ENCODE data around the gene RHBG. TPM values are rescaled to one million over a fixed set of nuclear protein-coding genes. Genes with fewer than 3 reads are reported as not detected.

Gene RHBG
- total RNA-seq, 1 donor, result not detected

DNA sequence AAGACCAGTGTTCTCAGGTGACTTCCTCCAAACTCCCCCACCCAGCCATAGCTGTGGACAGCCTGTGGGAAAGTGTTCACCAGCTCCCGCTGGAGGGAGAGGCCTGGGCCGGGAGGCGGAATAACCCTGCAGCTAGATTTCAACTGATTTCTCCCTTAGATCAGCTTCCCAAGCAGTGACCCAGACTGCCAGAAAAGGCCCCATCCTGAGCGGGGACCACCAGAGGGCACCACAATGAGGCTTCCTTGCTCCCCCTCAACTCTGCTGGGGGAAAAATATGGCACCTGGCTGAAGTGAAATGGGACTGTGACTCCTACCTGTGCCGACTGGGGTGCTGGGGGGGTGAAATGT is 50.8 kb downstream of the RHBG start:
- Histone ChIP-seq H3K4me1 (ENCODE audit: insufficient read depth, low read length) (peaks cover 31% of the 10 kb centered on the region), H3K9me3 (ENCODE audit: low read depth, low read length) (no peaks in the 10 kb centered on the region), H3K4me3 (ENCODE audit: low read length) (peak overlapping the region; percentile 31), H3K27me3 (ENCODE audit: insufficient read depth, low read length) (peaks cover 98% of the 10 kb centered on the region)

GRCh38 chr1:156420205-156421061 is 51.4 kb downstream of the RHBG start:
- peak overlapping the region; percentile 31 for H3K4me3 ChIP-seq (ENCODE audit: low read length)
- peaks cover 31% of the 10 kb centered on the region for H3K4me1 ChIP-seq (ENCODE audit: insufficient read depth, low read length)
- no peaks in the 10 kb centered on the region for H3K9me3 ChIP-seq (ENCODE audit: low read depth, low read length)
- H3K27me3 ChIP-seq (ENCODE audit: insufficient read depth, low read length), result peaks cover 99% of the 10 kb centered on the region

- Histone ChIP-seq H3K27me3 (ENCODE audit: insufficient read depth, low read length) (peaks cover 98% of the 10 kb centered on the region), H3K4me1 (ENCODE audit: insufficient read depth, low read length) (peaks cover 31% of the 10 kb centered on the region), H3K9me3 (ENCODE audit: low read depth, low read length) (no peaks in the 10 kb centered on the region), H3K4me3 (ENCODE audit: low read length) (no peak overlapping the region)
Observed at GRCh38 chr1:156421062-156421938, 52.3 kb downstream of the RHBG start.

DNA sequence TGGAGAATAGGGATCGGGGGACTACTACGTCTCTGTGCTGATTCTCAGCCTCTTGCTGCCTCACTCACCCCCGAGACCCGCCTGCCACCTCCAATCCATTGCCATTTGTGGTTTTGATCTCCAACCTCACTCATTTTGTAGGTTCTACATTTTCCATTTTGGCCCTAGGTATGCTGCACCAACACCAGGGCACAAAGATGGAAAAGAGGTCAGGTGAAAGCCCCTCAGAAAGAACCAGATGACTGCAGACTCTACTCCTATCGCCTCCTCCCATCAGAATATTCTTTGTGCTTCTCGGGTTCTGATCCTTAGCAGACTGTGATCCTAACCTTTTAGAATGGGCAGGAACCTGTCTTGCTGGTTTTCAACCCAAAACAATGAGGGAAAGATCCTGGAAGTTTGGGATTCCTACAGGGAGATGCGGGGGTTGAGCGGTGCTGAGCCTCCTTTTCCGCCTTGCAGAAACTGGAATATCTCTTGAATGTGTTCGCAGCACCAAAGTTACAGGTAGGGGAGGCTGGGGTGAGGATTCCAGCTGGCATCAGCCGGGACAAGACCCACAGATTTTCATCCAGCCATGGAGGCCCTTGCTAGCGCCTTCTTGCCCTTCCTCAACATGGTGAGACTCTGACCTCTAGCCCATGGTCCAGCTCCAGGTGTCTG is 53.1 kb downstream of the RHBG start:
- Histone ChIP-seq H3K27me3 (ENCODE audit: insufficient read depth, low read length) (peaks cover 98% of the 10 kb centered on the region), H3K4me3 (ENCODE audit: low read length) (no peak overlapping the region)

DNA sequence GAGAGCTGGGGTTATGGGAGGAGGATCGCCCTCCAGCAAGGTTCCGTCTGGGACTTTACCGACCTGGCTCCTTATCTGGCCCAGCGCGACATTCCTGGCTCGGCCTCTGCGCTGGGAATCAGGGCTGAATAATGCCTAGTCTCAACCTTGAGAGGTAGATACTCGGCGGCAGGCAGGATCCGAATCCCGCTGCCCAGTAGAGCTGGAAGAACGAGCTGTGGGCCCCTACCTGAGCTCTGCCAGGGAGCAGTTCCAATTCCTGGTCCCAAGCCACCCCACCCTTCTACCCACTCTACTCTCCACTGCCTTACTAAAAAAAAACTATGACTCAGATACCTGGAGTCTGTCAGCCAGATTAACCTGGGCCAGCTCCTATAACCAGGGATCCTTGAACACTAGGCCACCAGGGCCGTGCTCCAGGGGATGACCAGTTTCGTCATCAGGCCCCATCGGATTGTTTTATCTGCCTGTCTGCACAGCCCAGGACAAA is 53.6 kb downstream of the RHBG start:
- Histone ChIP-seq H3K27me3 (ENCODE audit: insufficient read depth, low read length) (peaks cover 98% of the 10 kb centered on the region), H3K4me1 (ENCODE audit: insufficient read depth, low read length) (peaks cover 31% of the 10 kb centered on the region), H3K9me3 (ENCODE audit: low read depth, low read length) (no peaks in the 10 kb centered on the region), H3K4me3 (ENCODE audit: low read length) (no peak overlapping the region)

More for the DNA sequence above, 53.1 kb downstream of the RHBG start:
- Histone ChIP-seq H3K4me1 (ENCODE audit: insufficient read depth, low read length) (peaks cover 31% of the 10 kb centered on the region), H3K9me3 (ENCODE audit: low read depth, low read length) (no peaks in the 10 kb centered on the region)

DNA sequence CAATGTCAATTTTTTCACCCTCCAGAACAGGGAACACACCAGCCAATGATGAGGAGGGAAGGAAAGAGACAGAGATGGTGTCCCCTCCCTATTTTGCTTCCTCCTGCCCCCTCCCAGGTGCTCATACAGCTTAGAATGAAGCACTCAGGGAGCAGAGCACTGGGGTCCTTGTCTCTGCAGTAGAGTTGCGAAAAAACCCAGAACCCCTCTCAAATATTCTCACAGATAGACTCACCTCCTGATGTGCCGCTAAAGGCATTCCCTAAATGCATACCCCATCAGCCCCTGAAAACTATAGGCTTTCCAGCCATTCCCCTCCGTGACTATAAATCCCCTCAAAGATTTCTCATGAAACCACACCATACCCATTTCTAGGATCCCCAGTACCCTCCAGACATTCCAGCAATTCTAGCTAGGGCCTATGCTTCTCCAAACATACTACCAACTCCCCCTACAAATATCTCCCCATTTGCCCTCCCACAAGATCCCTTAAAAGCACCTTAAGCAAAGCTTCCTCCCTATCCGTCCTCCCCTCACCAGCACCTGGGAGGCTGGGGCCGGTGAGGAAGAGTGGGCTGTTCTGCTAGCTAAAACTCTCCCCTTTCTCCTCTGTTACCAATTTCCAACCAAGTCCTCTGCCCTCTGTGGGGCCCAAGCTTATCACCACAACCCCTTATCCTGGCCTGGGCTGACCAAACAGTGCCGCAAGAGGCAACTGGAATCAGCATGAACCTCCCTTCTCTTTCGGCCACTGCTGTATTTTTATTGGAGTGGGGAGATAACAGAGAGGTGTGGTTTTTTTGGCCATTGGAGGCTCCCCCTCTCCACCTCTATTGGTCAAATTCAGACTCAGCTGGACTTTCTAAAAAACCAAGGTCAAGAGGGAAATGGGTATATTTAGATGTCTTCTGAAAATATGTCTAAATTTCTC is 54.7 kb downstream of the RHBG start:
- Histone ChIP-seq H3K4me1 (ENCODE audit: insufficient read depth, low read length) (peaks cover 31% of the 10 kb centered on the region), H3K9me3 (ENCODE audit: low read depth, low read length) (no peaks in the 10 kb centered on the region), H3K27me3 (ENCODE audit: insufficient read depth, low read length) (peaks cover 98% of the 10 kb centered on the region), H3K4me3 (ENCODE audit: low read length) (no peak overlapping the region)

DNA sequence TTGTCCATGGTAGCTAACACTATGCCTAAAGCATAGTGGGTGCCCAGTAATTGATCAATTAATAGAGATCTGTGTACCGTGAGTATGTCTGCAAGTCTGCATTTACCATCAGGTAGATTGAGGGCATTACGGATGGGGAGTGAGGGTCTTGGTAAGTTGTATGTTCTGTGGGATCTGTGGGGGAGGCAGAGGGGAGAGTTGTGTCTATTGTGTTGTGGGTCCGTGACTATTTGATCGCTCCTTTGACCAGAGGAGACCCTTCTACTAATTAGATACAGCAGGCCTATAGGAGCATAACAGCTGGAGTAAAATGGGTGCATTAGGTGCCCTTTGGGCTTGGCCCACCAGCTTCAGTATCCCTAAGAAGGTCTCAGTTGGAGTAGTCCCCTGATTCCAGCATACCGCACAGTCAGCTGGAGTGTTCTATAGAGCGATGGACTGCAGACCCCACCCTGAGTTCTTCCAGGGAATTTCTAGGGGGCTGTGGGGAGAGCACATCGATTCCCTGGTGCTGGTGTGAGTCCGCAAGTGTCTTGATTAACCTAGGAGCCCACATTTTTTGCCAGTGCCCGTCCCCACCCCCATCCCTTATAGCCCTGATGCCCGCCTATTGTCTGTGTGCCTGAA is 55.9 kb downstream of the RHBG start:
- H3K4me1 ChIP-seq (ENCODE audit: insufficient read depth, low read length), result peaks cover 25% of the 10 kb centered on the region
- no peaks in the 10 kb centered on the region for H3K9me3 ChIP-seq (ENCODE audit: low read depth, low read length)
- H3K4me3 ChIP-seq (ENCODE audit: low read length), result no peak overlapping the region
- H3K27me3 ChIP-seq (ENCODE audit: insufficient read depth, low read length), result peaks cover 98% of the 10 kb centered on the region

GRCh38 chr1:156425943-156426342 is 56.9 kb downstream of the RHBG start:
- Histone ChIP-seq H3K9me3 (ENCODE audit: low read depth, low read length) (no peaks in the 10 kb centered on the region), H3K4me1 (ENCODE audit: insufficient read depth, low read length) (peaks cover 15% of the 10 kb centered on the region), H3K4me3 (ENCODE audit: low read length) (no peak overlapping the region), H3K27me3 (ENCODE audit: insufficient read depth, low read length) (peaks cover 96% of the 10 kb centered on the region)

- Histone ChIP-seq H3K27me3 (ENCODE audit: insufficient read depth, low read length) (peaks cover 95% of the 10 kb centered on the region), H3K4me3 (ENCODE audit: low read length) (no peak overlapping the region), H3K4me1 (ENCODE audit: insufficient read depth, low read length) (no peaks in the 10 kb centered on the region), H3K9me3 (ENCODE audit: low read depth, low read length) (no peaks in the 10 kb centered on the region)
Observed at GRCh38 chr1:156427957-156428356, 58.9 kb downstream of the RHBG start.

DNA sequence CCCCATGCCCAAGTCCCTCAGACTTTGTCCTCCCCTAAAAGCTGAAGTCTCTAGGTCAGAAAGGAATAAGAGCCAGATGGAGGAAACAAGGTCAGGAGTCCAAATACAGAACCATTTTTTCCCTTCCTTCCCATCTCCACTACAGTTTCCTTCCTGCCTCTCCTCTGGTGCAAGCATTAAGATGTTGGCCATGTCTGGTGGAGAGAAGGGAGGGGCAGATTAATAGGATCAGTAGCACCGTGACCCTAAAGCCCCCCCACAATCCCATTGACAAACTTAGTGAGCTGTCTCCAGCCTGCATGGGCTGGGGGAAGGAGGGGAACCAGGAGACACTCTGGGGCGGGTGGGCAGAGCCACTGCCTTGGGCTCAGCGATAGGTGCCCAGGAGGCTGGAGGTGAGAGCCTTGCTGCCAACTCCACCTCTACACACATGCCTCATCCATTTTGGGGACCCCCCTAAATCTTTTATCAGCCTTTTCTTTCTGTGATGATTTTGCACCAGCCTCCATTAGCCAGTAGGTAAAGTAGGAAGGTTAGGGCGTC is 59.8 kb downstream of the RHBG start:
- H3K4me1 ChIP-seq (ENCODE audit: insufficient read depth, low read length), result no peaks in the 10 kb centered on the region
- H3K9me3 ChIP-seq (ENCODE audit: low read depth, low read length), result no peaks in the 10 kb centered on the region
- no peak overlapping the region for H3K4me3 ChIP-seq (ENCODE audit: low read length)
- H3K27me3 ChIP-seq (ENCODE audit: insufficient read depth, low read length), result peaks cover 95% of the 10 kb centered on the region

DNA sequence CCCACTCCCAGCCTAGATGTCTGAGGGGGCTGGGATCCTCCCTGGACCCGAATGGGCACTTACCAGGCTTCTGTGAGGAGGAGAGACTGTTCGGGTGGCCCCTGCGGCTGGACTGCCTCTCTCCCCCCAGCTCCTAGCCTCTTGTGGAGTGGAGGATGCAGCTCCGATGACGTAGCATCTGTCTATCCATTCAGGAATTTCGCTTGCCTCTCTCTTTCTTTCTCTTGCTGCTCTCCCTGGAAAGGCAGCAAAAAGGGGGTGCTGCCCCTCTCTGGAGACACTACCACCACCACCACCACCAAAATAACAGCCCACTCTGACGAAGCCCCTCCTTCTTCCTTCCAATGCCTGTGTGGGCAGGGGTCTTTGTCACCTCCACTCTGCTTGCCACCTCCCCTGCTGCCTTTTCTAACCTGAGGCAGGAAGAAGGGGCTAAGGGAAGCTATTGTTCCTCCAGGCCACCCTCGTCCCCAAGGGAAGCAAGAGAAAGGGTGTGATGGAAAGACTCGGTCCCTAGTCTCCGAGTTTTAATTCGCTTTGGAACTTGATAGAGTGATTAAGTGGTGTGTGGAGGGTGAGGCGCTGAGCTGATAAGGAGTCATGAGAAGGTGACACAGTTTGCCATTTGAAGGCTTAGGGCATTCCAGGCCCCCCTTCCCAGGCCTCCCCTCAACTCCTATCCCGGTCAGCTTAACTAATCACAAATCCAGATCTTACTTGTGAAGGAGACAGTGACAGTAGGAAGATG is 60.5 kb downstream of the RHBG start:
- Histone ChIP-seq H3K4me1 (ENCODE audit: insufficient read depth, low read length) (no peaks in the 10 kb centered on the region), H3K9me3 (ENCODE audit: low read depth, low read length) (no peaks in the 10 kb centered on the region), H3K4me3 (ENCODE audit: low read length) (no peak overlapping the region), H3K27me3 (ENCODE audit: insufficient read depth, low read length) (peaks cover 95% of the 10 kb centered on the region)

DNA sequence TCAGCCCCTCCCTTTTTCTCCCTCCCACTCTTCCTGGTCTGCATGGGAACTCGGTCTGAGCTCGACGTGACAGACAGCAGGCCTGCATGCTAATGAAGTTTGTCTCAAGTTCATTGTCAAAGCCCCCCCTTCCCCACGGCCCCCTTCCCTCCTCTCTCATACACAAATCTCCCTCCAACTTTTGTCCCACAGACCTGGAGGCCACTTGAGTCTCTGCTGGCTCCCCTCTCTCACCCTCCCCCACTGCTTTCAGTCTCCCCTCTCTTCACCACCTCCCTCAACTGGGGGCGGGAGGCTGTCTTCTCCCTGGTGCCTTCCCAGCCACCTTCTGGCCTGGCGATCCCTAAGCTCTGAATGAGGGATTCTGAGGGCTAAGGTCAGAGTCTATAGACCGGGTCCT is 61.3 kb downstream of the RHBG start:
- Histone ChIP-seq H3K4me1 (ENCODE audit: insufficient read depth, low read length) (peaks cover 2% of the 10 kb centered on the region), H3K27me3 (ENCODE audit: insufficient read depth, low read length) (peaks cover 95% of the 10 kb centered on the region), H3K9me3 (ENCODE audit: low read depth, low read length) (no peaks in the 10 kb centered on the region), H3K4me3 (ENCODE audit: low read length) (no peak overlapping the region)

- peaks cover 96% of the 10 kb centered on the region for H3K27me3 ChIP-seq (ENCODE audit: insufficient read depth, low read length)
- no peak overlapping the region for H3K4me3 ChIP-seq (ENCODE audit: low read length)
- H3K4me1 ChIP-seq (ENCODE audit: insufficient read depth, low read length), result peaks cover 8% of the 10 kb centered on the region
- H3K9me3 ChIP-seq (ENCODE audit: low read depth, low read length), result no peaks in the 10 kb centered on the region
Observed at GRCh38 chr1:156430866-156431265, 61.9 kb downstream of the RHBG start.

Data from mononuclear cell (primary cell).